Urinary bladder (tissue), 4 donors: ENCODE measurements around the gene SUGP2. TPM values are rescaled to one million over a fixed set of nuclear protein-coding genes. Genes with fewer than 3 reads are reported as not detected.
"Not testable (repeated sequence)": the region's sequence is repeated elsewhere in the genome, so short reads cannot be mapped to it uniquely, and the experiment has no call there.

Source experiments
- DNase-seq: peaks from one replicate; pipeline ENCODE4 v3.0.0-alpha.2; 2015; ENCODE audit errors: extremely low spot score
- H3K27ac ChIP-seq: one replicate; pipeline ENCODE4 v1.5.1; 2013; ENCODE audit warnings: low read depth, mild to moderate bottlenecking, moderate library complexity
- H3K36me3 ChIP-seq: one replicate; pipeline ENCODE4 v1.6.1; 2013; ENCODE audit warnings: mild to moderate bottlenecking, moderate library complexity; ENCODE audit not compliant: insufficient read depth
- H3K4me1 ChIP-seq: one replicate; pipeline ENCODE4 v1.6.1; 2013; ENCODE audit warnings: mild to moderate bottlenecking, moderate library complexity; ENCODE audit not compliant: insufficient read depth
- H3K4me3 ChIP-seq: one replicate; pipeline ENCODE4 v1.5.1; 2013; ENCODE audit warnings: low read depth, low read length
- WGBS: extraction: QIAGEN DNeasy Blood & Tissue Kit; methylation state at CpG from one replicate; pipeline ENCODE4 v1.1.7; 2013; 5-methylcytosine and 5-hydroxymethylcytosine counted together
- polyA plus RNA-seq: library from polyadenylated mRNA; stranded (reverse); fragments of 200-250 nt; gene quantifications from one replicate; pipeline ENCODE4 v1.2.3, GENCODE V29; 2013
- total RNA-seq: library from RNA; depleted of rRNA; stranded (reverse); fragments of >200 nt; gene quantifications from one replicate; pipeline ENCODE4 v1.2.3, GENCODE V29; 2014
- donor health status: healthy with polysubstance abuse.
- donor health status: healthy.

The SUGP2 gene
- total and polyA plus RNA-seq, 2 donors = 36.3 to 55.8 TPM

GRCh38 chr19:18961767-18962620 is 71.3 kb downstream of the SUGP2 start:
- WGBS = 24% methylated on average over 26 of the region's 26 CpGs
- H3K27ac ChIP-seq = no peak overlapping the region
- no peaks in the 10 kb centered on the region for H3K36me3 ChIP-seq
- no peaks in the 10 kb centered on the region for H3K4me1 ChIP-seq
- DNase-seq = no peak
- H3K4me3 ChIP-seq = no peak overlapping the region

DNA sequence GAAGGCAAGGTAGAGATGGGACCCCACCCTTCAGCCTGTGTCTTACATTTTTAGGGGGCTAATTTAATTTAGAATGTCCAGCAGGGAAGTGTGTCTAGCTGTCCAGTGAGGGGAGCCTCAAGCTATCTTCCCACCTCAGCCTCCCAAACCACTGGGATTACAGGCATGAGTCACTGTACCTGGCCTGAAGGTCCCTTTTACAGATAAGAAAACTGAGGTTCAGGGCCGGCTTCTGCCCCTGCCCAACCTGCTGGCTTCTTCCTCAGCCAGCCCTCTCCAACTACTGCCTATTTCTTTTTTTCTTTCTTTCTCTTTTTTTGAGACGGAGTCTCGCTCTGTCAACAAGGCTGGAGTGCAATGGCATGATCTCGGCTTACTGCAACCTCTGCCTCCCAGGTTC is 72.9 kb downstream of the SUGP2 start:
- no peak overlapping the region for H3K27ac ChIP-seq
- no peaks in the 10 kb centered on the region for H3K4me1 ChIP-seq
- 87% methylated on average over 4 of the region's 4 CpGs for whole genome bisulfite sequencing
- no peak overlapping the region for H3K4me3 ChIP-seq
- no peak for DNase-seq
- H3K36me3 ChIP-seq = no peaks in the 10 kb centered on the region

GRCh38 chr19:18955042-18955441 is 78.3 kb downstream of the SUGP2 start:
- no peak overlapping the region for H3K27ac ChIP-seq
- no peak overlapping the region for H3K4me3 ChIP-seq
- 96% methylated on average over 2 of the region's 2 CpGs for WGBS
- no peaks in the 10 kb centered on the region for H3K36me3 ChIP-seq
- no peak for DNase-seq
- no peaks in the 10 kb centered on the region for H3K4me1 ChIP-seq

GRCh38 chr19:18954094-18954493 is 79.2 kb downstream of the SUGP2 start:
- Histone ChIP-seq H3K4me1 (no peaks in the 10 kb centered on the region), H3K27ac (no peak overlapping the region), H3K36me3 (no peaks in the 10 kb centered on the region), H3K4me3 (no peak overlapping the region)
- no peak for DNase-seq
- WGBS = 86% methylated on average over 3 of the region's 3 CpGs

DNA sequence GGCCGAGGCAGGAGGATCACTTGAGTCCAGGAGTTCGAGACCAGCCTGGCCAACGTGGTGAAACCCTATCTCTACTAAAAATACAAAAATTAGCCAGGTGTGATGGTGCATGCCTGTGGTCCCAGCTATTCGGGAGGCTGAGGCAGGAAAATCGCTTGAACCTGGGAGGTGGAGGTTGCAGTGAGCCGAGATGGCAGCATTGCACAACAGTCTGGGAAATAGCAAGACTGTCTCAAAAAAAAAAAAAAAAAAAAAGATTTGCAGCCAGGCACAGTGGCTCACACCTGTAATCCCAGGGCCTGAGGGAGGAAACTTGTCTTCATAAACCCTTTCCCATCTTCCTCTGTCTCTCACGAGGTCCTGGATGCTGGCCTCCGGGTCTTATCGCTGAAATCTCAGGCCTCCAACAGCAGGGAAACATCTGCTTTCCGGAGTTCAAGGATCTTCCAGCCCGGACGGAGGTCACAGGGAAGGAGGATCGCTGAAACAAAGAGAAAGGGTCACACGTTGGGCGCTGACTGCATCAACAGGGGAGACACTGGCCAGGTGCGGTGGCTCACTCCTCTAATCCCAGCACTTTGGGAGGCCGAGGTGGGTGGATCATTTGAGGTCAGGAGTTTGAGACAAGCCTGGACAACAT is 80.8 kb downstream of the SUGP2 start:
- 48% methylated on average over 17 of the region's 17 CpGs for WGBS
- not testable (repeated sequence) for H3K4me3 ChIP-seq, DNase-seq, H3K4me1 ChIP-seq, H3K36me3 ChIP-seq, H3K27ac ChIP-seq

- no peak for DNase-seq
- 88% methylated on average over 7 of the region's 7 CpGs for WGBS
- Histone ChIP-seq H3K4me3 (no peak overlapping the region), H3K27ac (no peak overlapping the region), H3K36me3 (no peaks in the 10 kb centered on the region), H3K4me1 (no peaks in the 10 kb centered on the region)
Observed at GRCh38 chr19:18951721-18952281, 81.5 kb downstream of the SUGP2 start.

GRCh38 chr19:18949858-18950257 is 83.5 kb downstream of the SUGP2 start:
- H3K27ac ChIP-seq = no peak overlapping the region
- 92% methylated on average over 3 of the region's 3 CpGs for WGBS
- H3K4me1 ChIP-seq = no peaks in the 10 kb centered on the region
- H3K36me3 ChIP-seq = no peaks in the 10 kb centered on the region
- no peak overlapping the region for H3K4me3 ChIP-seq
- DNase-seq = no peak

DNA sequence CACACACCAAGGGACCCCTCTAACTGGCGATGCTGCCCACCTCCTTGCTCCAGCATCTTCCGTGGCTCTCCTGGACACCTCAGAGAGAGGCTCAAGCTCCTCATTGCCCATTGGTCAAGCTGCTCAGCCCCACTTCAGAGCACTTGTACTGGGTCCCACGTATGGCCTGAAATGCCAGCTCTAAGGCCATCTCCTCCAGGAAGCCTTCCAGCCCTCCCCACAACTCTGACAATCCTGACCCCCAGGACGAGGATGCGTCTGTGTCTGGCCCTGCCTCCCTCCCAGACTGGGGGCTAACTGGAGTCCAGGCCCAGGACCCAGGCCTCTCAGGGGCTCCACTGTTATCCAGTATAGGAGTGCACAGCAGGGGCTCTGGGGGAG is 84.4 kb downstream of the SUGP2 start:
- 84% methylated on average over 5 of the region's 5 CpGs for WGBS
- Histone ChIP-seq H3K4me3 (no peak overlapping the region), H3K36me3 (no peaks in the 10 kb centered on the region), H3K4me1 (no peaks in the 10 kb centered on the region), H3K27ac (no peak overlapping the region)
- no peak for DNase-seq

- Histone ChIP-seq H3K4me1 (no peaks in the 10 kb centered on the region), H3K27ac (no peak overlapping the region), H3K36me3 (no peaks in the 10 kb centered on the region), H3K4me3 (no peak overlapping the region)
- no peak for DNase-seq
- WGBS = 75% methylated on average over 15 of the region's 15 CpGs
Observed at GRCh38 chr19:18948075-18948975, 85.0 kb downstream of the SUGP2 start.

DNA sequence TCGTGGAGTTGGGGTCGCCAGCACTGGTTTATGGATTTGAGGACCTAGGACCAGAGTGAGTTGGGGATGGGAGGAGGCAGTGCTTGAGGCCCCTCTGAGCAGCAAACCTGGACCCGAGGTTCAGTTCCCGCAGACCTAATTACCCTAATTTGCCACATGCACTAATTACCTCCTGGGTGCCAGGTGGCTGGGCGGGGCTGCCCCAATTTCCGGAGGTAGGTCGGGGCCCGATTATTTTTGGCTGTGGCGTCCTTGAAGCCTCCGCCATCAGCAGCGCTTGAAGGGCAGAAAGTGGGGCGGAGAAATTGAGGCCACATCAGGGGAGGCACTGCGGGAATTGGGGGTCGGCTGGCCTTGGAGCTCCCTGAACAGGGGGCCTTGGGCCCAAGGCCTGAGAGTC is 86.4 kb downstream of the SUGP2 start:
- 81% methylated on average over 14 of the region's 14 CpGs for WGBS
- Histone ChIP-seq H3K4me1 (no peaks in the 10 kb centered on the region), H3K36me3 (no peaks in the 10 kb centered on the region), H3K27ac (no peak overlapping the region), H3K4me3 (no peak overlapping the region)
- DNase-seq = no peak

DNA sequence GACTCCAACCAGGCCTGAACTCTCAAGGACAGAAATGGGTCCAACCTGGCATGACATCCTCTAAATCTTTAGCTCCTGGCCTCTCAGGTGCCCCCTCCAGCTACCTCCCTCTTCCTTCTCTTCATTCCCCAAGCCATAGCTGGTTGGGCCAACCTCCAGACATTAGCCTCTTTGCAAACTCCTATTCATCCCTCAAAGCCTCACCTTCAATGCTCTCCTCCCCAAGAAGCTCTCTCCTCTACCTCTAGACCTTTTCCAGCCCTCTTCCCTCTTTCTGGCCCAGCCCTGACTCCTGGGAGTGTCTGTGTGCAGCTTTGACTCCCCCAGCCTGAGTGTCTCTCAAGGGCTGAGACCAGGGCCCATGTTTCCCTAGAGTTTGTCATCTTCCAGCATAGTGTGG is 87.0 kb downstream of the SUGP2 start:
- Histone ChIP-seq H3K4me3 (no peak overlapping the region), H3K36me3 (no peaks in the 10 kb centered on the region), H3K4me1 (no peaks in the 10 kb centered on the region), H3K27ac (no peak overlapping the region)
- no peak for DNase-seq

DNA sequence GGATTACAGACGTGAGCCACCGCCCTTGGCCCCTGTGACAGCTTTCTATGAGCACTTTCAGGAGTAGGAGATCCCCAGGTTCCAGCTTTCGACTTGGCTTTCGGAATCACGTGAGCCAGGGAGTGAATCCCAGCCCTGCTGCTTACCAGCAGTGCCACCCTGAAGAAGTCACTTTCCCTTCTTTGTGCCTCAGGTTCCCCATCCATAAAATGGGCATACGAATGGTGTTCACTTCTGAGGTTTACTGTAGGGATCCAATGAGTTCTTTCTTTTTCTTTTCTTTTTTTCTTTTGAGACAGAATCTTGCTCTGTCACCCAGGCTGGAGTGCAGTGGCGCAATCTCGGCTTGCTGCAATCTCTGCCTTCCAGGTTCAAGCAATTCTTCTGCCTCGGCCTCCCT is 88.0 kb downstream of the SUGP2 start:
- no peak overlapping the region for H3K27ac ChIP-seq
- no peak for DNase-seq
- 88% methylated on average over 9 of the region's 9 CpGs for WGBS

GRCh38 chr19:18943465-18943864 is 89.9 kb downstream of the SUGP2 start:
- H3K4me3 ChIP-seq = no peak overlapping the region
- WGBS = 87% methylated on average over 4 of the region's 4 CpGs
- H3K36me3 ChIP-seq = no peaks in the 10 kb centered on the region

More for the DNA sequence above, 88.0 kb downstream of the SUGP2 start:
- no peaks in the 10 kb centered on the region for H3K4me1 ChIP-seq
- no peak overlapping the region for H3K4me3 ChIP-seq
- H3K36me3 ChIP-seq = no peaks in the 10 kb centered on the region

More at GRCh38 chr19:18943465-18943864, 89.9 kb downstream of the SUGP2 start:
- Histone ChIP-seq H3K27ac (no peak overlapping the region), H3K4me1 (peaks cover 3% of the 10 kb centered on the region)
- no peak for DNase-seq
